D721Med (cell line): ENCODE measurements around the gene OR12D2.

Source experiments
- DNase-seq: peaks from one replicate; pipeline ENCODE4 v3.0.0; 2011; ENCODE audit warnings: low spot score; ENCODE audit not compliant: insufficient read length
- FAIRE-seq: peaks from 2 replicates; lab custom pipeline; 2011; peaks lifted over from hg19 to GRCh38; lab: Jason Lieb, UNC
- CTCF ChIP-seq: IDR thresholded peaks from 2 replicates; pipeline ENCODE4 v1.5.1; 2012; ENCODE audit warnings: mild to moderate bottlenecking, control low read depth; ENCODE audit not compliant: insufficient read depth; ENCODE audit errors: missing control alignments

The OR12D2 gene

GRCh38 chr6:29388533-29388932 lies 6.9 kb upstream of the OR12D2 start:
- no peak for TF ChIP-seq CTCF
- FAIRE-seq = no peak

DNA sequence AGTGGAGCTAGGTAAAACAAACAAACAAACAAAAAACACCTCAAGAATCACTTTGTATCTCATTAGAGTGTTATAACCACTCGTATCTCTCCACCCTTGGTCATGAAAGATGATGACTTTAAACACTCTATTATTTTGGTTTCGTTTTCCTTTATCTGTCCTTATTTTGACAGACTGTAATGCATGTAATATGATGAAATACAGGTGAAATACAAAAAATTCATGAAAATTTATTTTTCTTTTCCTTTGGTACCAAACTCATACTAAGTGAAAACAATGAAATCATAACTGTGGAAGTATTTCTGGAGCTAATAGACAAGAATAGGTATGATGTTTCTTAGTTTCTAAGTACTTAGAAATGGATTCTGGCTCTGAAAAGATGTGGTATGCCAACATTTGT lies 4.1 kb downstream of the OR12D2 start:
- FAIRE-seq (no peak), DNase-seq (no peak)
- TF ChIP-seq CTCF = no peak

More at GRCh38 chr6:29388533-29388932, 6.9 kb upstream of the OR12D2 start:
- DNase-seq = no peak

DNA sequence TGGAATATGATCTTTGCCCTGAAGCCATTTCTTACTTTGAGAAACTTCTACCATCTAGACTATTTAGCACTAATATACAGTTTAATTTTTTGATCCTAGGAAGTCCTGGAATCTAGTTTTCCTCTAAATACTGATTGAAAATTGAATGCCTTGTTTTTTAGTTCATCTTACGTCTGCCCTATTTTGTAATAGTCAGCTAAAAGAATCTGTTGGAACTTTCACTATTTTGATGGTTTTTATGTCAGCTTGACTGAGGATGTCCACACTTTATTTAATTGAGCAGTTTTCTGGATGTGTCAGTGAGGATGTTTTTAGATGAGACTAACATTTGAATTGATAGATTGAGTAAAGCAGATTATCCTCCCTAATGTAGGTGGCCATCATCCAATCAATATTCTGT lies 8.4 kb downstream of the OR12D2 start:
- no peak for TF ChIP-seq CTCF
- no peak for FAIRE-seq
- DNase-seq = no peak

- no peak for FAIRE-seq
- DNase-seq = no peak
- TF ChIP-seq CTCF = peak; percentile 19
Measured at GRCh38 chr6:29414588-29414987, 19.2 kb downstream of the OR12D2 start, which contains the start of gene OR12D1. Gene OR12D1 (plus strand): TSS chr6:29414928.

DNA sequence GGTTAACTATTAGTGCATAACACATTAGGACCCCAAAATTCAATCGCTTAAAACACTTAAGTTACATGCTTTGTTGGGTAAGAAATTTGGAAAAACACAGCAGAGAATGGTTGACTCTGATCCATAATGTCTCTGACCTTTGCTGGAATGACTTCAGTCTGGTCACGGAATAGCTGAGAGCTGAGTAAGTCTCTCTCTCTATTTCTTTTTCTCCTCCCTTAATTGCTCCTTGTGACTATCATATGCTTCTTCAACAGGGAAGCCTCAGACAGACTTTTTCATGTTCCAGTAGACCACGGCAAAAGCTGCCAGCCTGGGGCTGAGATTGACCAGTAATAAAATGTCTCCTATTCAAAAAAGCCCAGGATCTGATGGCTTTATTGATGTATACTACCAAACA lies 24.1 kb downstream of the OR12D2 start:
- no peak for FAIRE-seq

DNA sequence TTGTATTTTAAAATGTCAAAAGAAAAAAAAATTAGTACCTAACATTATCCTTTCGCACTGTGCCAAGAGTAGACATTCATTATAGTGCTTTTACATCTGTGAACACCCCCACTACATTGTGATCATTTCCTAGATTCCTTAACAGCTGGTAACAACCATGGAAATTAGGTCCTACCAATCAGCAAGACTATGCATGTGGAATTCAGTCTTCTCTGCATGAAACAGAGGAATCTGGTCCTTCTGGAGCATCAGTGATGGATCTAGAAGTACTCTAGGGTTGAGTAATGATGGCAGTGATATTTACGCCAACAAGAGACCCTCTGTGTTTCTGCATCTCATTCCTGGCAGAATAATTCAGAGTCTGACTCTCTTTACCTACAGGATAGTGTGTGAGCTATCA lies 28.7 kb downstream of the OR12D2 start:
- FAIRE-seq (no peak), DNase-seq (no peak)
- TF ChIP-seq CTCF = no peak

More for the DNA sequence above, 24.1 kb downstream of the OR12D2 start:
- TF ChIP-seq CTCF = no peak
- no peak for DNase-seq

GRCh38 chr6:29424575-29424974 lies 29.1 kb downstream of the OR12D2 start:
- FAIRE-seq (no peak), DNase-seq (no peak)
- no peak for TF ChIP-seq CTCF
